ENCODE results near the gene RRP12.

The RRP12 gene

GRCh38 chr10:97378933-97379921 is 21.9 kb downstream of the RRP12 start:
- Histone ChIP-seq H3K27ac (ENCODE audit: low read depth, low read length) (no peak overlapping the region), H3K9ac (ENCODE audit: low read length) (no peak overlapping the region), H3K27me3 (ENCODE audit: control insufficient read depth, insufficient read depth, low read length) (no peaks in the 10 kb centered on the region), H3K36me3 (ENCODE audit: control insufficient read depth, insufficient read depth, low read length) (peaks cover 10% of the 10 kb centered on the region), H3K4me3 (ENCODE audit: low read length) (no peak overlapping the region), H3K4me1 (ENCODE audit: control insufficient read depth, insufficient read depth, low read length) (no peaks in the 10 kb centered on the region)

DNA sequence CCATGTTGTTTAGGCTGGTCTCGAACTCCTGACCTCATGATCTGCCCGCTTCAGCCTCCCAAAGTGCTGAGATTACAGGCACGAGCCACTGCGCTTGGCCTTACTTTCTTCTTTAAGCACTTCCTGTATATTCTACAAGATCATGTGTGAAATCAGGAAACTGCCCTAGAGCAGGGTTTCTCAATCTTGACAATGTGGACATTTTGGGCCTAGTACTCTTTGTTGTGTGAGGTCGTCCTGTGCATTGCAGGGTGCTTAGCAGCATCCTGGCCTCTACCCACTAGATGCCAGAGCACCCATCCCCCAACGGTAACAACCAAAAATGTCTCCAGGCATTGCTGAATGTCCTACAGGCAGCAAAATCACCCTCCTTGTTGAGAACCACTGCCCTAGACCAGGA is 24.7 kb downstream of the RRP12 start:
- no peak overlapping the region for H3K4me3 ChIP-seq (ENCODE audit: low read length)
- no peak overlapping the region for H3K27ac ChIP-seq (ENCODE audit: low read depth, low read length)
- no peaks in the 10 kb centered on the region for H3K4me1 ChIP-seq (ENCODE audit: control insufficient read depth, insufficient read depth, low read length)
- peaks cover 26% of the 10 kb centered on the region for H3K36me3 ChIP-seq (ENCODE audit: control insufficient read depth, insufficient read depth, low read length)
- H3K9ac ChIP-seq (ENCODE audit: low read length) = no peak overlapping the region
- H3K27me3 ChIP-seq (ENCODE audit: control insufficient read depth, insufficient read depth, low read length) = no peaks in the 10 kb centered on the region

DNA sequence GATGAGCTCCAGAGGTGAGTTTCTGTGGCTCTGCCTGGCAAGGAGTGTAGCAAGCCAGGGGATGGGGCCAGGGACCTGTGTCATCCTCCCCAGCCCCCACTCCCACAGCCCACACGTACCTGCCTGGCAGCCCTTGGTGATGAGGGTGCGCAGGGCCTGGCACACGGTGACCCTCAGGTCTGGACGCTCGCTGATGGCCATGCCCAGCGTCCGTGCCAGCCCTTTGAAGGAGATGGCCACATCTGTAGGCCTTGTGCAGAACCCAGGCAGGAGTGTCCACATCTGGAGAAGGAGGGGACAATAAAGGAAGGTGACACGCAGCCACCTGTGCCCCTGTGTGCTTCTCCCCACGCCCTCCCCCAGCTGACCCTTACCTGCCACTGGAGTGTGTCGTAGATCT is 27.7 kb downstream of the RRP12 start:
- H3K4me1 ChIP-seq (ENCODE audit: control insufficient read depth, insufficient read depth, low read length) = no peaks in the 10 kb centered on the region
- no peak overlapping the region for H3K4me3 ChIP-seq (ENCODE audit: low read length)
- peaks cover 26% of the 10 kb centered on the region for H3K36me3 ChIP-seq (ENCODE audit: control insufficient read depth, insufficient read depth, low read length)
- no peak overlapping the region for H3K27ac ChIP-seq (ENCODE audit: low read depth, low read length)
- no peak overlapping the region for H3K9ac ChIP-seq (ENCODE audit: low read length)
- H3K27me3 ChIP-seq (ENCODE audit: control insufficient read depth, insufficient read depth, low read length) = no peaks in the 10 kb centered on the region

- H3K4me3 ChIP-seq (ENCODE audit: low read length) = no peak overlapping the region
- H3K27me3 ChIP-seq (ENCODE audit: control insufficient read depth, insufficient read depth, low read length) = no peaks in the 10 kb centered on the region
- H3K9ac ChIP-seq (ENCODE audit: low read length) = no peak overlapping the region
- H3K27ac ChIP-seq (ENCODE audit: low read depth, low read length) = no peak overlapping the region
- H3K4me1 ChIP-seq (ENCODE audit: control insufficient read depth, insufficient read depth, low read length) = no peaks in the 10 kb centered on the region
- peaks cover 26% of the 10 kb centered on the region for H3K36me3 ChIP-seq (ENCODE audit: control insufficient read depth, insufficient read depth, low read length)
Measured at GRCh38 chr10:97372233-97372875, 28.8 kb downstream of the RRP12 start.

DNA sequence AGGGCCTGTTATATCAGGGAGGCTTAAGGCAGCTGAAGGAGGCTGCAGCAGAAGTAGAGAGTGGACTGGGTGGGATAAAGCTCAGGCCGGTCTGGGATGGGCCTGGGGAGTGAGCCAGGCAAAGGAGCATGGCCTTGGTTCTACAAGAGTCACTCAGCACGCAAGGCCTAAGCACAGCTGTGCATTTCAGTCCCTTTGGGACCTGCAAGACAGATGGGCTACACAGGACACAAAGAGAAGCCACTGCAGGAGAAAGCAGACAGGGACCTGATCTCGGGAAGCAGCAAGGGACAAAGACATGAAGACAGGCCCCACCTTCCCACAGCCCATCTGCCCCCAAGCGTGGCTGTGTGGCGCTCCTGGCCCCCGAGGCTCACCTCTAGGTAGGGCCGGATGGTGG is 29.4 kb downstream of the RRP12 start:
- peaks cover 26% of the 10 kb centered on the region for H3K36me3 ChIP-seq (ENCODE audit: control insufficient read depth, insufficient read depth, low read length)
- H3K27ac ChIP-seq (ENCODE audit: low read depth, low read length) = no peak overlapping the region
- H3K4me3 ChIP-seq (ENCODE audit: low read length) = no peak overlapping the region

DNA sequence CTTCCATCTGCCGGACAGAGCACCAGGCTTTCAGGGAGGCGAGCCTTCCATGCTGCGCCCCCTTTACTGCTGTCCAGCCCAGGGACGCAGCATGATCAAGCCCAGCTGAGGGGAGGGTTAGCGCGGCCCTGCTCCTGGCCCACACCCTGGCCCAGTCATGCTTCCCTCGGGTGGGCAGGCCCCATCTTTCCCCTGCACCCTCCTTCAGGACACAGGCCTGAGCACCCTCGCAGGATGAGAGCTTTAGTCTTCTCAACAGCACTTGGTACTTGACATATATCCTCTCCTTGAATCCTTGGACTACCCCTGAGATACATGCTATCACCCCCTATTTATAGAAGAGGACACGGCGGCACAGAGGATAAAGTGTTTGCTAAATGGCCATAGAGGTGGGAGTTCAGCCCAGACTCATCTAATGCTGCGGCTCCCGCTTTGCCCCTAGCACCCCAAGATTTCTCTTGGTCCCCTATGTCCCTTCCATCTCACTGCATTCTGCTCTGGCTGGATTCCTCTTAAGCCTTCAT is 34.0 kb downstream of the RRP12 start:
- Histone ChIP-seq H3K4me1 (ENCODE audit: control insufficient read depth, insufficient read depth, low read length) (no peaks in the 10 kb centered on the region), H3K9ac (ENCODE audit: low read length) (no peak overlapping the region), H3K27ac (ENCODE audit: low read depth, low read length) (no peak overlapping the region), H3K4me3 (ENCODE audit: low read length) (no peak overlapping the region), H3K36me3 (ENCODE audit: control insufficient read depth, insufficient read depth, low read length) (peaks cover 16% of the 10 kb centered on the region), H3K27me3 (ENCODE audit: control insufficient read depth, insufficient read depth, low read length) (no peaks in the 10 kb centered on the region)

More for the DNA sequence above, 29.4 kb downstream of the RRP12 start:
- no peak overlapping the region for H3K9ac ChIP-seq (ENCODE audit: low read length)
- H3K27me3 ChIP-seq (ENCODE audit: control insufficient read depth, insufficient read depth, low read length) = no peaks in the 10 kb centered on the region
- H3K4me1 ChIP-seq (ENCODE audit: control insufficient read depth, insufficient read depth, low read length) = no peaks in the 10 kb centered on the region

- Histone ChIP-seq H3K27ac (ENCODE audit: low read depth, low read length) (no peak overlapping the region), H3K9ac (ENCODE audit: low read length) (no peak overlapping the region), H3K4me1 (ENCODE audit: control insufficient read depth, insufficient read depth, low read length) (no peaks in the 10 kb centered on the region), H3K4me3 (ENCODE audit: low read length) (no peak overlapping the region), H3K27me3 (ENCODE audit: control insufficient read depth, insufficient read depth, low read length) (no peaks in the 10 kb centered on the region), H3K36me3 (ENCODE audit: control insufficient read depth, insufficient read depth, low read length) (peaks cover 10% of the 10 kb centered on the region)
Measured at GRCh38 chr10:97366572-97366971, 34.6 kb downstream of the RRP12 start.

DNA sequence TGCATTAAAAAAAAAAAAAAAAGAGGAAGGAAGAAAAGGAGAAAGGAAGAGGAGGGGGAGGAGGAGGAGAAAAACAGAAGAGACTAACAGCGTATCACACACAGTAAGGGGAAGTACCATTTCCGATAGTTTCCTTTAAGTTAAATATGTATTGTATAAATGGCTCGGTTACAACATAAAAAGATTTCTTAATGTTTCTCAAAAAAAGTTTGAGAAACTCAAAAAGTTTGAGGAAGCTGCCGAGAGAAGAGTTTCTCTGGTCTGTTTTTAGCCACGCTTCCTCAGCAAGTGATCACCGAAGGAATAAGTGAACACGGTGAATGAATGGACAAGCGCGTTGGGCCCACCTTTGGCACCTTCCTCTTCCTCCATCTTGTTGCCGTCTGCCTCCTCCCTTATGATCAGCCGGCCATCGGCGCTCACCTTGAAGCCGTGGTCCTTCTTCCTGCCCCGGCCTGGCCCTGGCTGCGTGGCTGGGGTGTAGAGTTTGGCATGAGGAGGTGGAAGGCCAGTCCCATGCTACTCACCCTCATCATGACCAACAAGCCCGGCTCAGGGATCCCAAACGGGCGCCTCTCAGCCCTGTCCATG is 35.3 kb downstream of the RRP12 start:
- H3K27ac ChIP-seq (ENCODE audit: low read depth, low read length) = no peak overlapping the region
- no peak overlapping the region for H3K4me3 ChIP-seq (ENCODE audit: low read length)
- no peaks in the 10 kb centered on the region for H3K4me1 ChIP-seq (ENCODE audit: control insufficient read depth, insufficient read depth, low read length)
- H3K9ac ChIP-seq (ENCODE audit: low read length) = no peak overlapping the region
- peaks cover 9% of the 10 kb centered on the region for H3K36me3 ChIP-seq (ENCODE audit: control insufficient read depth, insufficient read depth, low read length)
- no peaks in the 10 kb centered on the region for H3K27me3 ChIP-seq (ENCODE audit: control insufficient read depth, insufficient read depth, low read length)

DNA sequence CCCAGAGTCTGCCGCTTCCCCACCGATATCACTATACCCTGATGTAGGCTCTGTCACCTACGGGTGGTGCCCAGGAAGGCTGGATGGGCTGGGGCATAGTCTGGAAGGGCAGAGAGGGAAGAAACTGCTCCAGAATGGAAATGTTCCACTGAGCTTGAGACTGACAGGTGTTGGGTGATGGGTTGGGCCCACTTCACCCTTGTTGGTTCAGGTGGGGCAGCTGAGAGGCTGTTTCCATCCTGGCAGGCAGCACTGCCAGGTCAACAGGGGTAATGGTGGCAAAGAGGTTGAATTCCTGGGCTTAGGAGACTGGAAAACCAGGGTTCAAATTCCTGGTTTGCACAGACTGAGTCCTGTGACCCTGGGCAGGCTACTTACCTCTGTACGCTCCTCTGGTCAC is 38.1 kb downstream of the RRP12 start:
- no peaks in the 10 kb centered on the region for H3K27me3 ChIP-seq (ENCODE audit: control insufficient read depth, insufficient read depth, low read length)
- peaks cover 7% of the 10 kb centered on the region for H3K36me3 ChIP-seq (ENCODE audit: control insufficient read depth, insufficient read depth, low read length)
- no peaks in the 10 kb centered on the region for H3K4me1 ChIP-seq (ENCODE audit: control insufficient read depth, insufficient read depth, low read length)
- no peak overlapping the region for H3K9ac ChIP-seq (ENCODE audit: low read length)
- H3K4me3 ChIP-seq (ENCODE audit: low read length) = no peak overlapping the region
- H3K27ac ChIP-seq (ENCODE audit: low read depth, low read length) = no peak overlapping the region

DNA sequence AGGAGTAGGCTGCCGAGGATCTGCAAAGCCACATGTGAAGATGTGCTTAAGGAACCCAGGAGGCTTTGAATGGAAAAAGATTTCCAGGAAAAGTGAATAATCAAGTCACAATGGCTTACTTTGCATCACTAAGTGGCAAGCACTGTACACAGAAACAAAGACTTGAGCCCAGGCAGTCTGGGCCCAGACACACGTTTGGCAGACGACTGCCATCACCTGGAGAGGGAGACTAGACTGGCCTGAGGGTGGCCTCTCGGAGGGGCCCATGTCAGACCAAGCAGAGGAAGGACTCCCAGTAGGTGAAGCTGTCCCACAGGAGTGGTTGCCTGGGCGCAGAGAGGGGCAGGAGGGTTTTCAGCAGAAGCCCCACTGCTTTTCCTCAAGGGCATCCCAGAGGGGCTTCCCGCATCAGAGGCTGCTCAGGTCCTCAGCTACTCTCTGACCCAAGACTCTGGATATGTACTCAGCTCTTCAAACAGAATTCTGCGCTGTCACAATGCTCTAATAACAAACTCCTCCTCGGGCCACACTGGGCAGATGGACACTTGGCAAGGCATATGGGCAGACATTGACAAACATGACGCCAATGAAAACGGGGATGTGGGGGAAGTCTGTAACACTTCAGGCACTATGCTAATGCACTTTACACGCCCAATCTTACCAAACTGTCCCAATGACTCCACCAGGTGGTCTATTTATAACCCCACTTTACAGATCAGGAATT is 38.7 kb downstream of the RRP12 start:
- Histone ChIP-seq H3K27ac (ENCODE audit: low read depth, low read length) (no peak overlapping the region), H3K9ac (ENCODE audit: low read length) (no peak overlapping the region), H3K4me3 (ENCODE audit: low read length) (no peak overlapping the region), H3K4me1 (ENCODE audit: control insufficient read depth, insufficient read depth, low read length) (no peaks in the 10 kb centered on the region), H3K27me3 (ENCODE audit: control insufficient read depth, insufficient read depth, low read length) (no peaks in the 10 kb centered on the region), H3K36me3 (ENCODE audit: control insufficient read depth, insufficient read depth, low read length) (peaks cover 7% of the 10 kb centered on the region)

DNA sequence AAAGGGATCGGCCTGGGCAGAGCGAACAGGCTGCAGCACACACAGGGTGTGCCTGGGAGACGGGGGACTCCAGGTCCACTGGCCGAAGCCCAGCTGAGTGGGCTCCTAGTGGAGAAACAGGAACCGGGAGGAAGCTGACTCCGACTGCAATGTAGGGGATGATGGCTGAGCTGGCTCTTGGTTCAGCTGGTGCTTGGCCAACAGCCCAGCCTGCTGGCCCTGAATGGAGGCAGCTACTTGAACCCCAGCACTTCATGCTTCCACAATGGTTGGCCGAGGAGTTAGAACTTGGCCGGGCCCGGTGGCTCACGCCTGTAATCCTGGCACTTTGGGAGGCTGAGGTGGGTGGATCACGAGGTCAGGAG is 39.6 kb downstream of the RRP12 start:
- Histone ChIP-seq H3K27ac (ENCODE audit: low read depth, low read length) (no peak overlapping the region), H3K4me3 (ENCODE audit: low read length) (no peak overlapping the region), H3K27me3 (ENCODE audit: control insufficient read depth, insufficient read depth, low read length) (no peaks in the 10 kb centered on the region), H3K36me3 (ENCODE audit: control insufficient read depth, insufficient read depth, low read length) (peaks cover 10% of the 10 kb centered on the region), H3K9ac (ENCODE audit: low read length) (no peak overlapping the region), H3K4me1 (ENCODE audit: control insufficient read depth, insufficient read depth, low read length) (no peaks in the 10 kb centered on the region)

Data from rectal smooth muscle tissue (tissue), 1 donor.